MM.1S (cell line): ENCODE data around the gene YEATS2.

Experiments
- DNase-seq: peaks from one replicate; pipeline ENCODE4 v3.0.0-alpha.2; 2015
- H2AFZ ChIP-seq: fragments of 300-600 bp; sonication (generic); 2 replicates; pipeline ENCODE4 v1.6.0; 2016; ENCODE audit warnings: antibody characterized with exemption, low read length
- H3F3A ChIP-seq: fragments of 300-600 bp; sonication (generic); 2 replicates; pipeline ENCODE4 v1.6.1; 2016; ENCODE audit warnings: mild to moderate bottlenecking, antibody characterized with exemption, low read length, moderate library complexity, mixed read lengths; ENCODE audit not compliant: insufficient read depth
- H3K27ac ChIP-seq: fragments of 300-600 bp; sonication (generic); 2 replicates; pipeline ENCODE4 v1.5.1; 2016; ENCODE audit warnings: mild to moderate bottlenecking, low read length
- H3K27me3 ChIP-seq: fragments of 300-600 bp; sonication (generic); replicated peaks from 2 replicates; pipeline ENCODE4 v1.6.0; 2016; ENCODE audit warnings: low read length; ENCODE audit not compliant: insufficient read depth
- H3K36me3 ChIP-seq: fragments of 300-600 bp; sonication (generic); replicated peaks from 2 replicates; pipeline ENCODE4 v1.6.1; 2016; ENCODE audit warnings: mild to moderate bottlenecking, low read length, mixed read lengths; ENCODE audit not compliant: insufficient read depth
- H3K4me1 ChIP-seq: fragments of 300-600 bp; sonication (generic); 2 replicates; pipeline ENCODE4 v1.6.1; 2016; ENCODE audit warnings: low read length, mixed read lengths
- H3K4me2 ChIP-seq: fragments of 300-600 bp; sonication (generic); 2 replicates; pipeline ENCODE4 v1.6.0; 2016; ENCODE audit warnings: low read depth, low read length
- H3K4me3 ChIP-seq: fragments of 300-600 bp; sonication (generic); 2 replicates; pipeline ENCODE4 v1.5.1; 2016; ENCODE audit warnings: low read length, mixed read lengths
- H3K79me2 ChIP-seq: fragments of 300-600 bp; sonication (generic); 2 replicates; pipeline ENCODE4 v1.6.1; 2016; ENCODE audit warnings: mixed run types, low read length, mixed read lengths
- H3K9ac ChIP-seq: fragments of 300-600 bp; sonication (generic); 2 replicates; pipeline ENCODE4 v1.6.1; 2016; ENCODE audit warnings: low read length, mixed read lengths
- H3K9me2 ChIP-seq: fragments of 300-600 bp; sonication (generic); replicated peaks from 2 replicates; pipeline ENCODE4 v1.6.1; 2016; ENCODE audit warnings: mild to moderate bottlenecking, low read length, mixed read lengths; ENCODE audit not compliant: insufficient read depth
- H3K9me3 ChIP-seq: fragments of 300-600 bp; sonication (generic); replicated peaks from 2 replicates; pipeline ENCODE4 v1.6.1; 2016; ENCODE audit warnings: mild to moderate bottlenecking, low read length, mixed read lengths; ENCODE audit not compliant: insufficient read depth
- H4K20me1 ChIP-seq: fragments of 300-600 bp; sonication (generic); 2 replicates; pipeline ENCODE4 v1.6.1; 2016; ENCODE audit warnings: mild to moderate bottlenecking, low read length, moderate library complexity, mixed read lengths; ENCODE audit not compliant: insufficient read depth
- CTCF ChIP-seq: fragments of 300-600 bp; sonication (generic); IDR thresholded peaks from 2 replicates; pipeline ENCODE4 v1.5.1; 2016; ENCODE audit warnings: antibody characterized with exemption, low read length, mixed read lengths
- EZH2 ChIP-seq: fragments of 300-600 bp; sonication (generic); optimal IDR thresholded peaks from 2 replicates; pipeline ENCODE3; 2017; ENCODE audit warnings: low read depth, mild to moderate bottlenecking, antibody characterized with exemption, low read length, mixed read lengths
- EZH2phosphoT487 ChIP-seq: fragments of 300-600 bp; sonication (generic); IDR thresholded peaks from 2 replicates; pipeline ENCODE4 v1.6.1; 2018; ENCODE audit warnings: antibody characterized with exemption, low read length

The YEATS2 gene

GRCh38 chr3:183731611-183732010 lies 34.0 kb downstream of the YEATS2 start:
- H3K4me2 ChIP-seq, result no peak overlapping the region
- H3K79me2 ChIP-seq, result peaks cover 19% of the 10 kb centered on the region; the same call in 1 of the 2 replicates
- H3K27me3 ChIP-seq, result no peaks in the 10 kb centered on the region
- H3K9me3 ChIP-seq, result no peaks in the 10 kb centered on the region
- no peak overlapping the region for H2AFZ ChIP-seq
- no peak overlapping the region for H3K4me3 ChIP-seq
- H3K9ac ChIP-seq, result no peak overlapping the region
- peaks cover 18% of the 10 kb centered on the region for H3K36me3 ChIP-seq
- DNase-seq, result no peak
- H3F3A ChIP-seq, result no peaks in the 10 kb centered on the region
- no peaks in the 10 kb centered on the region for H3K4me1 ChIP-seq
- TF ChIP-seq EZH2phosphoT487 (no peak), EZH2 (no peak), CTCF (no peak)
- H3K27ac ChIP-seq, result no peak overlapping the region
- no peaks in the 10 kb centered on the region for H3K9me2 ChIP-seq
- no peaks in the 10 kb centered on the region for H4K20me1 ChIP-seq

GRCh38 chr3:183733553-183733952 lies 36.0 kb downstream of the YEATS2 start:
- H3K4me2 ChIP-seq, result no peak overlapping the region
- H3K36me3 ChIP-seq, result peaks cover 25% of the 10 kb centered on the region
- H3K9me3 ChIP-seq, result no peaks in the 10 kb centered on the region
- H4K20me1 ChIP-seq, result no peaks in the 10 kb centered on the region
- H3K9ac ChIP-seq, result no peak overlapping the region
- H3K9me2 ChIP-seq, result no peaks in the 10 kb centered on the region
- H3K27ac ChIP-seq, result no peak overlapping the region
- no peak for DNase-seq
- H3K27me3 ChIP-seq, result no peaks in the 10 kb centered on the region
- TF ChIP-seq EZH2phosphoT487, result no peak
- TF ChIP-seq EZH2, result no peak
- no peak for TF ChIP-seq CTCF
- H3K4me1 ChIP-seq, result no peaks in the 10 kb centered on the region
- no peak overlapping the region for H3K4me3 ChIP-seq
- peaks cover 17% of the 10 kb centered on the region for H3K79me2 ChIP-seq
- H2AFZ ChIP-seq, result no peak overlapping the region
- no peaks in the 10 kb centered on the region for H3F3A ChIP-seq

GRCh38 chr3:183734750-183735494 lies 37.3 kb downstream of the YEATS2 start:
- H3K9me3 ChIP-seq, result no peaks in the 10 kb centered on the region
- H4K20me1 ChIP-seq, result no peaks in the 10 kb centered on the region
- no peaks in the 10 kb centered on the region for H3K4me1 ChIP-seq
- H3K79me2 ChIP-seq, result peaks cover 17% of the 10 kb centered on the region
- H2AFZ ChIP-seq, result no peak overlapping the region
- no peak overlapping the region for H3K9ac ChIP-seq
- H3K4me3 ChIP-seq, result no peak overlapping the region
- no peak overlapping the region for H3K4me2 ChIP-seq
- no peaks in the 10 kb centered on the region for H3F3A ChIP-seq
- H3K9me2 ChIP-seq, result no peaks in the 10 kb centered on the region
- peaks cover 25% of the 10 kb centered on the region; the same call in 1 of the 2 replicates for H3K36me3 ChIP-seq
- no peak for DNase-seq
- H3K27ac ChIP-seq, result no peak overlapping the region
- H3K27me3 ChIP-seq, result no peaks in the 10 kb centered on the region
- TF ChIP-seq CTCF (no peak), EZH2phosphoT487 (no peak), EZH2 (no peak)
